WI38 (cell line): Measurements from ENCODE around the gene MPDZ.

Experiments used
- H3K4me3 ChIP-seq: 2 replicates; pipeline ENCODE4 v1.5.1; 2011; ENCODE audit warnings: low read depth, mild to moderate bottlenecking, control low read depth, low read length
- CTCF ChIP-seq: IDR thresholded peaks from 2 replicates; pipeline ENCODE4 v1.5.1; 2012; ENCODE audit warnings: low read depth, mild to moderate bottlenecking, control low read depth, low read length

MPDZ gene

GRCh38 chr9:13181652-13182051, 97.8 kb downstream of the MPDZ start:
- H3K4me3 ChIP-seq, result no peak overlapping the region
- TF ChIP-seq CTCF, result no peak

- H3K4me3 ChIP-seq, result no peak overlapping the region
- no peak for TF ChIP-seq CTCF
Observed at GRCh38 chr9:13179257-13179656, 100.2 kb downstream of the MPDZ start.

GRCh38 chr9:13175732-13176131, 103.8 kb downstream of the MPDZ start:
- TF ChIP-seq CTCF, result no peak
- H3K4me3 ChIP-seq, result no peak overlapping the region

GRCh38 chr9:13174906-13175639, 104.4 kb downstream of the MPDZ start:
- H3K4me3 ChIP-seq, result no peak overlapping the region
- no peak for TF ChIP-seq CTCF

GRCh38 chr9:13173553-13173952, 105.9 kb downstream of the MPDZ start:
- TF ChIP-seq CTCF, result no peak
- no peak overlapping the region for H3K4me3 ChIP-seq

GRCh38 chr9:13171261-13171660, 108.2 kb downstream of the MPDZ start:
- no peak overlapping the region for H3K4me3 ChIP-seq
- no peak for TF ChIP-seq CTCF

GRCh38 chr9:13166996-13167395, 112.5 kb downstream of the MPDZ start:
- TF ChIP-seq CTCF, result no peak
- H3K4me3 ChIP-seq, result no peak overlapping the region
